Daoy (cell line): Measurements from ENCODE around the gene GIPC3. TPM values are rescaled to one million over a fixed set of nuclear protein-coding genes. Genes with fewer than 3 reads are reported as not detected.
A peak's percentile ranks its signal among the peaks of the same experiment; 100 is the strongest.
"Not testable (repeated sequence)": the region's sequence is repeated elsewhere in the genome, so short reads cannot be mapped to it uniquely, and the experiment has no call there.

ENCODE experiments used
- DNase-seq: peaks from one replicate; pipeline ENCODE4 v3.0.0-alpha.2; 2015; ENCODE audit warnings: low read depth
- total RNA-seq: library from RNA; depleted of rRNA; stranded (reverse); fragments of >200 nt; shearing (Covaris generic); gene quantifications from 2 replicates; pipeline ENCODE4 v1.2.3, GENCODE V29; 2014

Gene GIPC3
- total RNA-seq, 1 experiment from 2014 or later = not detected

GRCh38 chr19:3618811-3619630 lies 33.7 kb downstream of the GIPC3 start:
- DNase-seq = no peak

GRCh38 chr19:3619631-3620012 lies 34.3 kb downstream of the GIPC3 start:
- DNase-seq = no peak

- no peak for DNase-seq
These were observed 35.0 kb downstream of the GIPC3 start for GRCh38 chr19:3620145-3620816.

- DNase-seq = no peak
These were observed 35.7 kb downstream of the GIPC3 start for GRCh38 chr19:3620817-3621547.

- DNase-seq = no peak
These were observed 36.4 kb downstream of the GIPC3 start for GRCh38 chr19:3621689-3622088.

GRCh38 chr19:3622224-3622623 lies 36.9 kb downstream of the GIPC3 start:
- no peak for DNase-seq

GRCh38 chr19:3623716-3624115 lies 38.4 kb downstream of the GIPC3 start:
- no peak for DNase-seq

- DNase-seq = no peak
These were observed 40.8 kb downstream of the GIPC3 start for GRCh38 chr19:3625996-3626472.

GRCh38 chr19:3626473-3627350 lies 41.4 kb downstream of the GIPC3 start, which contains the start of gene CACTIN:
Gene CACTIN, minus strand, starts transcription at chr19:3626790. Its CDS starts 28 bp downstream, at chr19:3626762.
- peak; percentile 99 for DNase-seq

GRCh38 chr19:3627351-3627723 lies 42.1 kb downstream of the GIPC3 start:
- DNase-seq = no peak

GRCh38 chr19:3628766-3629165 lies 43.5 kb downstream of the GIPC3 start:
- DNase-seq = not testable (repeated sequence)

- no peak for DNase-seq
These were observed 46.0 kb downstream of the GIPC3 start for GRCh38 chr19:3631053-3631861.

GRCh38 chr19:3632098-3632497 lies 46.8 kb downstream of the GIPC3 start:
- no peak for DNase-seq

- no peak for DNase-seq
These were observed 47.7 kb downstream of the GIPC3 start for GRCh38 chr19:3632739-3633558.

GRCh38 chr19:3633559-3633988 lies 48.3 kb downstream of the GIPC3 start:
- DNase-seq = no peak

GRCh38 chr19:3634496-3635045 lies 49.3 kb downstream of the GIPC3 start:
- DNase-seq = no peak

- no peak for DNase-seq
These were observed 51.2 kb downstream of the GIPC3 start for GRCh38 chr19:3636506-3636905.

GRCh38 chr19:3636962-3637361 lies 51.7 kb downstream of the GIPC3 start:
- no peak for DNase-seq

- no peak for DNase-seq
These were observed 52.3 kb downstream of the GIPC3 start for GRCh38 chr19:3637621-3638020.
